Omental fat pad (tissue), 4 donors: ENCODE data around the gene COL3A1. TPM values are rescaled to one million over a fixed set of nuclear protein-coding genes. Genes with fewer than 3 reads are reported as not detected.

Experiments used
- ATAC-seq: fragments of 150-250 bp; one replicate; pipeline ENCODE4 v1.9.1; 2016; ENCODE audit warnings: mild to moderate bottlenecking, moderate library complexity; ENCODE audit not compliant: low FRiP score
- DNase-seq: peaks from one replicate; pipeline ENCODE4 v3.0.0-alpha.2; 2019; ENCODE audit warnings: low spot score
- CTCF ChIP-seq, 3 donors: fragments of 450-650 bp; IDR thresholded peaks; one replicate each; pipeline ENCODE4 v1.5.1; 2016 to 2017; ENCODE audit warnings: antibody characterized with exemption in 3 of 3, mild to moderate bottlenecking in 3 of 3, moderate library complexity in 2 of 3
- total RNA-seq, 4 donors: library from RNA; depleted of rRNA; stranded (reverse); fragments of >200 nt; gene quantifications; one replicate each; pipeline ENCODE4 v1.1.0, GENCODE V29; 2016

COL3A1 gene
- total RNA-seq, 4 donors from 2014 or later, result 120 to 340 (median 237) TPM

- ATAC-seq (no peak), DNase-seq (no peak)
- no peak for TF ChIP-seq CTCF (IDR thresholded peaks at IDR 0.05)
These were observed 39.7 kb downstream of the COL3A1 start for GRCh38 chr2:189013671-189014448.

DNA sequence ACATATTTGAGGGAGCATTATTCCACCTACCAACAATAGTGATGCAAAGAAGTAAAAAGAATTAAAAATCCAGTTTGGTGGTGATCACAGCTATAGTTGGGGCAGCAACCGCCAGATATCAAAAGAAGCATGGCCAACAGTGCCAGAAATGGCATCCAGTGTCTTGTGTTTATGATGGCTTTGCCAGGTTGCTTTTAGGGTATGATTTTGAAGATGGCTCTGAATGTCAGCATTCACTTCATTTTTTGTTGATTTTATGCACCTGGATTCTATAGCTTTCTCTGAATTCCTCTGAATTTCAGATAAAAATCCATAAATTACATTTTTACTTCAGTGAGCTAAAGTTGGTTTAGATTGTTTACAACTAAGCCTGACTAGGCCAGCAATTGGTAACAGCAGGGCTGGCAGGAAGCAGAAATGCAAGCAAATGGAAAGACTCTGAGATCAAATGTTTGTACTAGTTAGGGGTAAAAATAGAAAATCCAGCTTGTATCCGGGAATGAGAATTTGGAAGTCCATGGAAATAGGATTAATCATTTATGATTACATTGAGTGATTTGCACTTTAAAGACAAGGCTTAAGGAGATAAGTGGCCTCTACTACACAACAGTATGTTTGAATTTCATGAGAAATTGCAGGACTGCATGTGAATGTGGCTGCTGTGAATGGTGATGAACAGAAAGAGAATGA lies 40.4 kb downstream of the COL3A1 start:
- ATAC-seq (no peak), DNase-seq (no peak)
- TF ChIP-seq CTCF (IDR thresholded peaks at IDR 0.05), result no peak

DNA sequence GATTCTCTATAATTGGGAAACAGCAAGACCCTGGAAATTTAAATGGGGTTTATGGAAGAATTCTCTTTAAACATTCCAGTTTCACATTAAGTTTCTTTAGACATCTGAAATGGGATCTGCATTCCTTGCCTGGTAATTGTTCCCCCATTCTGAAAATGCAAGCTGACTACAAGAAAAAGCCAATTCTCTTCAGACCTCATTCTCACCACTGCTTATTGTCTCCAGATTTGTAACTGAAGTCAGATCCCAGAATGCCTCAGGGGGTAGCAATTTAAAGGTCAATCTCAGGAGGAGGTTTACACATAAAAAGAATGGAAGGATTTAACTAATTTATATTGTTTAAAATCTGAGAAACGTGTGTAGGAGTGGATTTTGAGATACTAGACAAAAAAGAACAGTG lies 41.2 kb downstream of the COL3A1 start:
- no peak for ATAC-seq
- DNase-seq, result no peak
- TF ChIP-seq CTCF (IDR thresholded peaks at IDR 0.05), result no peak

DNA sequence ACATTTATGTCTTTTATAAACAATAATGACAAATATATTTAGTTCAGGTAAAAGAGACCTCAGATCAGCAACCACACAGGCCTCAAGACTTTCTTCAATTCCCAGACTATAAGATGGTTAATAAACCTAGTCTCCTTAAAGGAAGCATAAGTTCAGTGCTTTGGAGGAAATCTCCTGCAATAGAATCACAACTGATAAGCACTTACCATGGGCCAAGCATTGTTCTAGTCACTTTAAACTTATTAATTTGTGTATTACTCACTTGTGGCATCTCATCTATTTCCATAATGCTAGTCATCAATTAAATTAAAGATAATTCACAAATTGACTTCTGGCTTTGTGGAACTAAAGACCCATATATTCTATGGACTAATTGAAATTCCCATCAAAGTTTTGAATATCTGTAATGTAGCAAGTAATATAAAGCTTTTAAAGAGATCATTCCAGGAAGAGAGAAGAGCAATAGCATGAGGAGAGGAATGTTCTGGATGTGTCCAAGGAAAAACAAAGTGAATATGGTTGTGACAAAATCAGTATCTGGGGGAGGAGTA lies 42.2 kb downstream of the COL3A1 start:
- DNase-seq (no peak), ATAC-seq (no peak)
- TF ChIP-seq CTCF (IDR thresholded peaks at IDR 0.05), result no peak

DNA sequence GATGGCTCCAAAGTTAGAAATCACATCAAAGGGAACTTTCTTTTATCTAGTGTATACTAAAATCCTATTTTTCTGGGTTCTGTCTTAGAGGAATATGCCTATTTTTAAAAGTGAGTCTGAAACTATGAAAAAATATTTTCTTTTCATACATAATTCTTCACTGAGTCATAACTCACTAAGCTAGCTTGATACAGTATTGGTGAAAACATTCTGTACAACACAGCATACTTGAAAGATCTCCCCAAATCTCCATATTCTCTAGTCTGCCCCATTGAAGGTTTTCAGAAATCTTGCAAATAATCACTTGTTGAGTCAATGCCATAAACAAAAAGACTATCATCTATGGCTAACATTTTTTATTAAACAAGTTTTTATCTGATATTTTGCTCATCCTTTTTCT lies 44.5 kb downstream of the COL3A1 start:
- no peak for TF ChIP-seq CTCF (IDR thresholded peaks at IDR 0.05)
- ATAC-seq (no peak), DNase-seq (no peak)

GRCh38 chr2:189020179-189020578 lies 46.0 kb downstream of the COL3A1 start:
- no peak for TF ChIP-seq CTCF (IDR thresholded peaks at IDR 0.05)
- DNase-seq (no peak), ATAC-seq (no peak)
